Upper lobe of right lung (tissue), 1 donor: ENCODE data around the gene CGB2. TPM values are rescaled to one million over a fixed set of nuclear protein-coding genes. Genes with fewer than 3 reads are reported as not detected.
"Not testable (repeated sequence)": the region's sequence is repeated elsewhere in the genome, so short reads cannot be mapped to it uniquely, and the experiment has no call there.

Experiments used
- ATAC-seq: fragments of 200-7000 bp; cut with Tn5 transposase; one replicate; pipeline ENCODE4 v1.9.1; 2020; ENCODE audit warnings: mild to moderate bottlenecking, moderate library complexity
- DNase-seq: peaks from one replicate; pipeline ENCODE4 v3.0.0-alpha.2; 2020
- H3K27ac ChIP-seq: fragments of 200-600 bp; one replicate; pipeline ENCODE4 v1.8.0; 2022
- H3K27me3 ChIP-seq: fragments of 200-600 bp; one replicate; pipeline ENCODE4 v1.8.0; 2022; ENCODE audit warnings: mild to moderate bottlenecking
- H3K36me3 ChIP-seq: fragments of 200-600 bp; one replicate; pipeline ENCODE4 v1.8.0; 2022
- H3K4me1 ChIP-seq: fragments of 200-600 bp; one replicate; pipeline ENCODE4 v1.8.0; 2022
- H3K4me3 ChIP-seq: fragments of 200-600 bp; one replicate; pipeline ENCODE4 v1.8.0; 2022; ENCODE audit warnings: mild to moderate bottlenecking
- H3K9me3 ChIP-seq: fragments of 200-600 bp; one replicate; pipeline ENCODE4 v1.8.0; 2022
- CTCF ChIP-seq: fragments of 200-600 bp; IDR thresholded peaks from one replicate; pipeline ENCODE4 v1.8.0; 2022; ENCODE audit warnings: antibody characterized with exemption
- intact Hi-C: fragments of 100-400 bp; cut with DNase I; formaldehyde crosslinking; loops from one replicate; pipeline ENCODE4 v1.11.0; 2022
- total RNA-seq: library from RNA; stranded (reverse); fragmentation: NEBNext Ultra II Directional; extraction: Animal tissue kit (Norgen Biotek cat#: 25700); gene quantifications from one replicate; pipeline ENCODE4 v1.2.1, GENCODE V29; 2021
- donor health status: DM: no; HTN: yes; CAD: no; lungs with severe emphysema.

The CGB2 gene
- total RNA-seq, 1 donor from 2014 or later = not detected

GRCh38 chr19:49014123-49014869 is 17.4 kb upstream of the CGB2 start:
- Histone ChIP-seq H3K36me3 (peaks cover 33% of the 10 kb centered on the region), H3K9me3 (no peaks in the 10 kb centered on the region), H3K4me1 (peaks cover 21% of the 10 kb centered on the region), H3K4me3 (no peak overlapping the region), H3K27ac (no peak overlapping the region), H3K27me3 (no peaks in the 10 kb centered on the region)
- DNase-seq (no peak), ATAC-seq (no peak)
- intact Hi-C loops = no loop called here
- no peak for TF ChIP-seq CTCF

- Histone ChIP-seq H3K4me1 (peaks cover 26% of the 10 kb centered on the region), H3K9me3 (no peaks in the 10 kb centered on the region), H3K27me3 (no peaks in the 10 kb centered on the region), H3K36me3 (peaks cover 28% of the 10 kb centered on the region), H3K27ac (no peak overlapping the region), H3K4me3 (no peak overlapping the region)
- no peak for ATAC-seq
- no peak for TF ChIP-seq CTCF
- no peak for DNase-seq
- intact Hi-C loops = no loop called here
These were observed 16.8 kb upstream of the CGB2 start for GRCh38 chr19:49014870-49015255.

GRCh38 chr19:49016067-49016839 is 15.4 kb upstream of the CGB2 start:
- no peak for DNase-seq
- no peak for ATAC-seq
- no peak for TF ChIP-seq CTCF
- Histone ChIP-seq H3K4me3 (no peak overlapping the region), H3K4me1 (peaks cover 26% of the 10 kb centered on the region), H3K27me3 (no peaks in the 10 kb centered on the region), H3K9me3 (no peaks in the 10 kb centered on the region), H3K27ac (no peak overlapping the region), H3K36me3 (peaks cover 17% of the 10 kb centered on the region)
- intact Hi-C loops = no loop called here

GRCh38 chr19:49017041-49017665 is 14.5 kb upstream of the CGB2 start, which contains the start of gene LHB:
Gene LHB, minus strand, starts transcription at chr19:49017091. Its CDS starts 10 bp downstream, at chr19:49017081.
- Histone ChIP-seq H3K4me3 (peak within 1 kb of the TSS; percentile 54), H3K9me3 (no peaks in the 10 kb centered on the region), H3K27me3 (no peaks in the 10 kb centered on the region), H3K27ac (no peak within 1 kb of the TSS), H3K36me3 (peaks cover 9% of the 10 kb centered on the region), H3K4me1 (peaks cover 26% of the 10 kb centered on the region)
- ATAC-seq = no peak
- no peak for DNase-seq
- no peak for TF ChIP-seq CTCF
- intact Hi-C loops = no loop called here

- no peaks in the 10 kb centered on the region for H3K27me3 ChIP-seq
- no peak overlapping the region for H3K27ac ChIP-seq
- peak; percentile 80 for DNase-seq
- peak; percentile 64 for ATAC-seq
- intact Hi-C loops = no loop called here
- peaks cover 26% of the 10 kb centered on the region for H3K4me1 ChIP-seq
- peak; percentile 63 for TF ChIP-seq CTCF
- peak overlapping the region; percentile 54 for H3K4me3 ChIP-seq
- H3K36me3 ChIP-seq = peaks cover 9% of the 10 kb centered on the region
- no peaks in the 10 kb centered on the region for H3K9me3 ChIP-seq
These were observed 13.9 kb upstream of the CGB2 start for GRCh38 chr19:49017666-49018351.

- H3K9me3 ChIP-seq, intact Hi-C loops, H3K36me3 ChIP-seq, H3K27ac ChIP-seq, H3K27me3 ChIP-seq, DNase-seq: not testable (repeated sequence)
- Histone ChIP-seq H3K4me3 (peak overlapping the region; percentile 54), H3K4me1 (peaks cover 26% of the 10 kb centered on the region)
- peak; percentile 4 for ATAC-seq
These were observed 13.1 kb upstream of the CGB2 start for GRCh38 chr19:49018388-49019241.
